Endothelial cell of umbilical vein (primary cell): ENCODE results near the gene MCC. TPM values are rescaled to one million over a fixed set of nuclear protein-coding genes. Genes with fewer than 3 reads are reported as not detected.

Experiments
- BruUV-seq: library from RNA; stranded (reverse); fragments of 400-500 nt; replicated peaks from 2 replicates; lab custom pipeline; 2021; lab: Mats Ljungman, UMichigan
- CTCF ChIA-PET: fragments of 300-600, 350-600 bp; sonication (Branson Sonifier 250); formaldehyde crosslinking; loops from one replicate; lab custom pipeline; 2021; ENCODE audit warnings: antibody characterized with exemption, inconsistent platforms; lab: Charles Lee
- POLR2A ChIA-PET: fragments of 300-600, 350-600 bp; sonication (Branson Sonifier 250); formaldehyde crosslinking; loops from one replicate; lab custom pipeline; 2021; ENCODE audit warnings: antibody characterized with exemption, inconsistent platforms; lab: Charles Lee
- DNase-seq: peaks from one replicate; pipeline ENCODE4 v3.0.0-alpha.2; 2011; ENCODE audit warnings: low read depth, low spot score
- FAIRE-seq: peaks from 2 replicates; lab custom pipeline; 2011; peaks lifted over from hg19 to GRCh38; lab: Jason Lieb, UNC
- H2AFZ ChIP-seq: 2 replicates; pipeline ENCODE4 v1.6.0; 2012; ENCODE audit warnings: low read depth, low read length, control low read depth, inconsistent platforms
- H3K27ac ChIP-seq: 2 replicates; pipeline ENCODE4 v1.5.1; 2011; ENCODE audit warnings: low read depth, mild to moderate bottlenecking, control low read depth, low read length, moderate library complexity; ENCODE audit not compliant: insufficient read depth
- H3K27me3 ChIP-seq, 2 experiments: 2 replicates each; pipeline versions ENCODE4 v1.6.0 to v1.6.1; 2011; ENCODE audit warnings: low read length in 2 of 2, mixed read lengths in 1 of 2; ENCODE audit not compliant: control insufficient read depth in 2 of 2, insufficient read depth in 2 of 2
- H3K36me3 ChIP-seq, 2 experiments: 2 replicates in 1 of 2; 3 replicates in 1 of 2; pipeline ENCODE4 v1.5.1; 2011; ENCODE audit warnings: low read length in 2 of 2, mild to moderate bottlenecking in 1 of 2, moderate library complexity in 1 of 2; ENCODE audit not compliant: control insufficient read depth in 2 of 2, insufficient read depth in 2 of 2; ENCODE audit errors: extremely low read depth in 1 of 2
- H3K4me1 ChIP-seq: 3 replicates; pipeline ENCODE4 v1.5.1; 2011; ENCODE audit warnings: mild to moderate bottlenecking, low read length; ENCODE audit not compliant: control insufficient read depth, insufficient read depth; ENCODE audit errors: extremely low read depth
- H3K4me2 ChIP-seq: 2 replicates; pipeline ENCODE4 v1.6.1; 2011; ENCODE audit warnings: low read length, control low read depth, mixed read lengths; ENCODE audit not compliant: insufficient read depth
- H3K4me3 ChIP-seq, 3 experiments: fragments of 200-600 bp in 1 of 3; sonication (generic), shearing (Covaris generic) in 1 of 3; replicated peaks in 1 of 3; 2 replicates each; pipeline ENCODE4 v1.5.1; 2011 to 2016; ENCODE audit warnings: control low read depth in 3 of 3, low read length in 3 of 3, mild to moderate bottlenecking in 2 of 3, inconsistent platforms in 1 of 3, low read depth in 1 of 3, moderate library complexity in 1 of 3; ENCODE audit not compliant: insufficient read depth in 1 of 3
- H3K79me2 ChIP-seq: 2 replicates; pipeline ENCODE4 v1.6.0; 2012; ENCODE audit warnings: low read length, inconsistent platforms; ENCODE audit not compliant: control insufficient read depth, insufficient read depth
- H3K9ac ChIP-seq: replicated peaks from 2 replicates; pipeline ENCODE3; 2011; ENCODE audit warnings: low read length, control low read depth; ENCODE audit not compliant: insufficient read depth; ENCODE audit errors: extremely low read depth
- H3K9me1 ChIP-seq: replicated peaks from 3 replicates; pipeline ENCODE4 v1.6.0; 2011; ENCODE audit warnings: mild to moderate bottlenecking, low read length; ENCODE audit not compliant: control insufficient read depth, insufficient read depth; ENCODE audit errors: extremely low read depth
- H3K9me3 ChIP-seq: replicated peaks from 2 replicates; pipeline ENCODE4 v1.5.1; 2012; ENCODE audit warnings: low read length, inconsistent platforms; ENCODE audit not compliant: control insufficient read depth, insufficient read depth
- H4K20me1 ChIP-seq: replicated peaks from 2 replicates; pipeline ENCODE3; 2011; ENCODE audit warnings: mild to moderate bottlenecking, low read length; ENCODE audit not compliant: control insufficient read depth, insufficient read depth; ENCODE audit errors: extremely low read depth
- CTCF ChIP-seq, 2 donors: IDR thresholded peaks; 1 replicate in 1 of 2; 2 replicates in 1 of 2; pipeline ENCODE4 v1.5.1; 2011; ENCODE audit warnings: low read length in 2 of 2, mild to moderate bottlenecking in 2 of 2, moderate library complexity in 2 of 2, control low read depth in 1 of 2, inconsistent platforms in 1 of 2, low read depth in 1 of 2; ENCODE audit not compliant: insufficient read depth in 1 of 2; ENCODE audit errors: extremely low read depth in 1 of 2
- EZH2 ChIP-seq: IDR thresholded peaks from 2 replicates; pipeline ENCODE4 v1.6.1; 2012; ENCODE audit warnings: borderline replicate concordance, low read depth, mild to moderate bottlenecking, moderate library complexity, low read length, inconsistent platforms; ENCODE audit not compliant: severe bottlenecking
- FOS ChIP-seq: IDR thresholded peaks from 2 replicates; pipeline ENCODE4 v1.6.1; 2011; ENCODE audit warnings: mild to moderate bottlenecking, low read length, moderate library complexity, borderline replicate concordance; ENCODE audit not compliant: insufficient read depth
- GATA2 ChIP-seq: IDR thresholded peaks from 2 replicates; pipeline ENCODE4 v1.7.0; 2011; ENCODE audit warnings: low read depth, mild to moderate bottlenecking, moderate library complexity, mixed read lengths, low read length; ENCODE audit not compliant: insufficient read length, insufficient read depth
- JUN ChIP-seq: IDR thresholded peaks from 2 replicates; pipeline ENCODE4 v1.6.1; 2011; ENCODE audit warnings: borderline replicate concordance, low read depth; ENCODE audit not compliant: insufficient read length, insufficient read depth
- MAX ChIP-seq: IDR thresholded peaks from 2 replicates; pipeline ENCODE4 v1.6.1; 2011; ENCODE audit not compliant: insufficient read depth, insufficient read length
- MYC ChIP-seq: IDR thresholded peaks from one replicate; pipeline ENCODE4 v1.6.1; 2011; ENCODE audit warnings: mild to moderate bottlenecking, low read depth, low read length
- POLR2A ChIP-seq: IDR thresholded peaks from 2 replicates; pipeline ENCODE4 v1.6.1; 2012; ENCODE audit warnings: low read depth, mild to moderate bottlenecking, control low read depth, low read length
- POLR2AphosphoS5 ChIP-seq: IDR thresholded peaks from 2 replicates; pipeline ENCODE4 v1.6.1; 2012; ENCODE audit warnings: low read depth, mild to moderate bottlenecking, control low read depth, low read length, moderate library complexity; ENCODE audit not compliant: insufficient read depth
- dilution Hi-C: fragments of 300-500 bp; cut with MboI; formaldehyde crosslinking; loops from one replicate; pipeline ENCODE4 v1.15.0; 2019; ENCODE audit warnings: low sequenced_read_pairs; ENCODE audit not compliant: extremely low pct_ligation_motif_present
- intact Hi-C: fragments of 100-400 bp; cut with micrococcal nuclease; formaldehyde crosslinking; loops from one replicate; pipeline ENCODE4 v1.10.0; 2022
- polyA plus RNA-seq, 4 experiments: library from polyadenylated mRNA; depleted of rRNA in 3 of 4; stranded (reverse) in 3 of 4; unstranded in 1 of 4; fragments of >200 nt; gene quantifications; 2 replicates each; pipeline versions ENCODE4 v1.2.1 to v1.2.3, GENCODE V29; 2011 to 2012; ENCODE audit warnings: missing spikeins in 1 of 4
- total RNA-seq: library from RNA; stranded (reverse); gene quantifications from 2 replicates; pipeline ENCODE4 v1.2.3, GENCODE V29; 2021

The MCC gene
- total and polyA plus RNA-seq, 2 donors (not counting 3 experiments of a cell fraction or from before 2014, with no cell fraction given): 6.9 to 27.5 TPM

- no peaks in the 10 kb centered on the region for H4K20me1 ChIP-seq
- H3K4me2 ChIP-seq: no peak overlapping the region
- H3K79me2 ChIP-seq: no peaks in the 10 kb centered on the region
- H3K4me3 ChIP-seq: no peak overlapping the region
- ChIA-PET CTCF (interaction anchor here (1.1 kb wide), 1 partner anchor 8 kb away, joined by 4 read pairs; no protein-coding TSS in a partner anchor), POLR2A (no interaction called here)
- H3K27me3 ChIP-seq: no peaks in the 10 kb centered on the region
- H3K9me1 ChIP-seq: no peaks in the 10 kb centered on the region
- H3K9ac ChIP-seq: no peak overlapping the region
- TF ChIP-seq POLR2A (no peak), MAX (no peak), MYC (no peak), JUN (no peak), EZH2 (no peak), FOS (no peak), CTCF (IDR thresholded peaks at IDR 0.05; ENCODE audit: extremely low read depth in 1 of 2, insufficient read depth in 1 of 2, low read depth in 1 of 2, low read length in 2 of 2) (no peak), POLR2AphosphoS5 (no peak), GATA2 (no peak)
- BruUV-seq: no TSS peak
- peaks cover 27% of the 10 kb centered on the region for H3K4me1 ChIP-seq
- H2AFZ ChIP-seq: no peak overlapping the region
- peaks cover 0 to 9% of the 10 kb centered on the region in 2 experiments for H3K36me3 ChIP-seq
- no peaks in the 10 kb centered on the region for H3K9me3 ChIP-seq
- dilution Hi-C loops: no loop called here
- FAIRE-seq (no peak), DNase-seq (no peak)
- H3K27ac ChIP-seq: no peak overlapping the region
- intact Hi-C loops: no loop called here
Measured at GRCh38 chr5:113048931-113049330, 439.3 kb downstream of the MCC start.
